Measurements from ENCODE around the gene CHD9NB.
A peak's percentile ranks its signal among the peaks of the same experiment; 100 is the strongest.
"Not testable (repeated sequence)": the region's sequence is repeated elsewhere in the genome, so short reads cannot be mapped to it uniquely, and the experiment has no call there.

Gene CHD9NB

DNA sequence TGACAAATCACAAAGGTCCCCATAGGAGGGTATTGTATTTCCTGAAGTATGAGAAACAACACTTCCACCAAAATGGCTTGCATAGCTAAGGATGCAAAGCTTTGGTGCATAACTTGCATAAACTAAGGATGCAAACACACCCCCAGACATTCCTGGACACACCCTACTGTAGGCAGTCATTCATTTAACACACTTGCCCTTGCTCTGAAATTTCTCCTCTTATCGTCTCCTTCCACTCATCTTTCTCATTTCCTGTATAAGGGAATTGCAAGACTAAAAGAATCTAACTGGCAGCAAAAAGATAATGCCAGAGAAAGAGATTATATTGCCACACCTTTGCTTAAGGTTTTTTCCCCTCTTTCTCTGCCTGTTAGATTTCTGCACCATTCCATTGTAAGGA, 30.4 kb upstream of the CHD9NB start:
- no peak for DNase-seq

DNA sequence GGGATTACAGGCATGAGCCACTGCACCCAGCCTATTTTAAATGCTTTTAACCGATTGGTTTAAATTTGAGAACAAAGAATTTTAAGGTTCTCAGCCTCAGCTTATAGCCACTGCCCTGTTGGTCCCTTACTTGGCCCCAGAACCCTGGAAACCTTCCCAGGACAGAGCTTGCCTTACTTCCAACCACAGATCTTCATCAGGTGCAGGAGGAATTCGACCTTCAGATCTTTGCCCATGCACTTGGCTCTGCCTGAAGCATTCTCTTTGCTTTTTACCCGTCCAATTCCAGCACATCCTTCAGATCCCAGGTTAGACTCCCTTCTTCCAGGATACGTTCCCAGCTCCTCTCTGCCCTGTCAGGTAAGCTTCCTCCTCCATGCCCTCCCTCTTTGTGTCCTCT, 29.8 kb upstream of the CHD9NB start:
- DNase-seq, result no peak

DNA sequence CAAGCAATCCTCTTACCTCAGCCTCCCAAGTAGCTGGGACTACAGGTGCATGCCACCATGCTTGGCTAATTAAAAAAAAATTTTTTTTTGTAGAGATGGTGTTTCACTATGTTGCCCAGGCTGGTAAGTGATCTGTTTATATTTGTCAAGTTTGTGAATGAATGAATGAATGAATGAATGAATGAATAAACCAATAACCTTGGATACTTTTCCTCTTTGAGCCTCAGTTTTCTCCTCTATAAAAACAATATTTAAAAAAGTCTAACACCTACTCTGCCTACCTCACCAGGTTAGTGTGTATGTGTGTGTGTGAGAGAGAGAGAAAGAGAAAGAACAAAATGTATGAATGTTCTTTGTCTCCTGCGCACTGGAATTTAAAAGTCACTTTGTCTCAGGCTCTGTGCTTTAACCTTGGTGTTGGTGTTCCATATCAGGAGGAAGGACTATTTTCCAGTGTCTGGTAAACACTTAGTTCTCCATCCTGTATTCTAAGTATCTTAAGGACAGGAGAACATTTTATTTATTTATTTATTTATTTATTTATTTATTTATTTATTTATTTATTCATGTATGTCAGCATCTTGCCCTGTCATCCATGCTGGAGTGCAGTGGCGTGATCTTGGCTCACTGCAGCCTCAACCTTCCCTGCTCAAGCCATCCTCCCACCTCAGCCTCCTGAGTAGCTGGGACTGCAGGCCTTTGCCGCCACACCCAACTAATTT, 29.1 kb upstream of the CHD9NB start:
- DNase-seq, result no peak

DNA sequence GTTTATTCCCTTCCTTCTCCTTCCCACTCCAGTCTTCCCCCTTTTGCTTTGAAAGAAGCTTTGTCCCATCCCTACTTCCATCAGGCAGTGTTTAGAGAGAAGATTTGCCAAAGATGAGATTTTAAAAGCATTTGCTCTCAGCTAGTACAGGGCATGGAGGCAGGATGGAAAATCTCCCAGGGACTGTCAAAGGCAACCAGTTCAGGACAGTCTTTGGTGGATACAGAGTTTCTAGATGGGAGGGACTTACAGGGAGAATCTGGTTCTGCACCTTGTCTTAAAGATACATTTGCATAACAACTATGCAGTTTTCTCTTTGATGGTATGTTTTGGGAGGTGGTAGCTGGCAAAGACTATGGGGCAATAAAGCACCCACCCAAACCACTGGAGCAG, 28.3 kb upstream of the CHD9NB start:
- DNase-seq, result no peak

DNA sequence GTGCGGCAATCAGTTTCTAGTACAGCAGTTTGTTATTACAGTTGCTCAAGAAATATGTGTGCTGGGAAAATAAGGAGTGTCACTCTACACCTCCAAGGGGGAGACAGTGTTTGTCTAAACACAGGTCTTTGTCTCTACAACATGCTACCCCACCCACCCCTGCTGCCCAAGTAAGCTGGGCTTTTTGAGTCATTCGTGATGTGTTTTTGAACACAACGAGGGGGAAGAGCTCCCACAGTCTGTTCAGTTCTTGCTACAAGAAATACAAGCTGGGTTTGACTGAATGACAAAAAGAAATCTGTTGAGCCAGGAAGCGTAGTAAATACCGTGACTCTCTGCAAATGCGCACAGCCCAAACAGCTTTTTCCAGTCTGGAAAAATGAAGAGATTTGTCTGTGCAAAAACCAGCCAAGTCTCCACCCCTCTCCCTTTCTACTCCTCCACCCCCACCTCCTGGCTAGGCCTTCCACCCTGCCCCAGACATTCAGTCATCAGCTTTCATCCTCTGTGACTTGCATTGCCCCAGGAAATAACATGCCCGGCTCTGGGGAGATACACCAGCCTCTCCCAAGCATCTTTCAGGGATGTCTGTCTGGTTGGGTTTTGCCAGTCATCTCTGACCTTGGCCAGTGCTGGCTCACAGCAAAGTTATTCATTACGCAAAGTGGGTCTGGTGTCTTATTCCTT, 27.8 kb upstream of the CHD9NB start:
- peak; percentile 79 for DNase-seq

DNA sequence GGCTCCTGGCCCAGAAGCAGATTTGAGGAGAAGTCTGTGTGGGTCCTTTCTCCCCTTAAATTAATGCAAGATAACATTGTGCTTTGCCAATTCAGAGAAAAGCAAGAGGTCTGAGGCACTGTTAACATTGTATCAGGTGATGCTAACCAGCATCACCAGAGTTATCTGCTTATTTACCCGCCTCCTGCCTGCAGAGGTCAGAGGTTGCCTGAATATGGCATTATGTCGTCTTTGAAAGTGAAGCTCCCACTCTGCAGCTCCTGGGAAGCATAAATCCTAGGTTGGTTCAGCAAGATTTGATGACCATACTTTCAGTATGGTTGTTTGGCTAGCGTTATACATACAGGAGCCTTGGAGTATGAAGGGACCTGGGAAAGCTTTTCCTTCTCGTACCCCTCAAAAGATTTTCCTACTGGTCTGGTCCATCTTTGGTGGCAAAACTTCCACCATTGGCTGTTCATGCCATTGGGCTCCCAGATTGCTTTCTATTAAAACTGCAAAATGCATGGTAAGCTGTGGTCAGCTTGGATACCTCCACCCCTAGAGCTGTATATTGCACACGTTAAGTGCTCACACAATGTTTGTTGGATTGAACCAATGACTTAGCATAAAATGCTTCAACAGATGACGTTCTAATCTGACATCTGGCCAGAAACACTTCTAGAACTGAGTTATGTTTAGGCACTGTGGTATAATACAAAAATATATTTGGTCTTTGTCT, 26.2 kb upstream of the CHD9NB start:
- DNase-seq, result no peak

DNA sequence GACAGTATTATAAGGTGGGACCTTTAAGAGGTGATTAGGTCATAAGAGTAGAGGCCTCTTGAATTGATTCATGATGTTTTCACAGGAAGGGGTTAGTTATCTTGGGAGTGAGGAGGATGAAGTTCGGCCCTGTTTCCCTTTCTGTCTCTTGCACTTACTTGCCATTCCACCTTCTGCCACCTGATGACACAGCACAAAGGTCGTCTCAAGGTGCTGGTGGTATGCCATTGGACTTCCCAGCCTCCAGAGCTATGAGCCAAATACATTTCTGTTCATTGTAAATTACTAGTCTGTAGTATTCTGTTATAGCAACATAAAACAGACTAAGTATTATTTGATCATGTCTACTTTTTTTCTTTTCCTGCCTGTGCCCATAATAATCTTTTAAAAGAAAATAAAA, 25.6 kb upstream of the CHD9NB start:
- DNase-seq, result no peak

DNA sequence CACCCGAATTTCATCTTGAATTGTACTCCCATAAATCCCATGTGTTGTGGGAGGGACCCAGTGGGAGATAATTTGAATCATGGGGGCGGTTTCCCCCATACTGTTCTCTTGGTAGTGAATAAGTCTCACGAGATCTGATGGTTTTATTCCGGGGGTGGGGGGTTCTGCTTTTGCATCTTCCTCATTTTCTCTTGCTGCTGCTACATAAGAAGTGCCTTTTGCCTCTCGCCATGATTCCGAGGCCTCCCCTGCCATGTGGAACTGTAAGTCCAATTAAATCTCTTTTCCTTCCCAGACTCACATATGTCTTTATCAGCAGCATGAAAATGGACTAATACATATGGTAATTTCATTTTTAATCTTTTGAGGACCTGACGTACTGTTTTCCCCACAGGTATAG, 22.8 kb upstream of the CHD9NB start:
- not testable (repeated sequence) for DNase-seq

DNA sequence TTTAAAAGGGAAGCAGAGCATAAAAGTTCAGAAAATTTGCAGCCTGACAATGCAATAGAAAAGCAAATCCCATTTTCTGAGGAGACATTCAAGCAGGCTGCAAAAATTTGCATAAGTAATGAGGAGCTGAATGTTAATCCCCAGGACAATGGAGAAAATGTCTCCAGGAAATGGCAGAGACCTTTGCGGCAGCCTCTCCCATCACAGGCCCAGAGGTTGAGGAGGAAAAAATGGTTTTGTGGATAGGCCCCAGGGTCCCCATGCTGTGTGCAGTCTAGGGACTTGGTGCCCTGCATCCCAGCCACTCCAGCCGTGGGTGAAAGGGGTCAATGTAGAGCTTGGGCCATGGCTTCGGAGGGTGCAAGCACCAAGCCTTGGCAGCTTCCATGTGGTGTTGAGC, 21.6 kb upstream of the CHD9NB start:
- not testable (repeated sequence) for DNase-seq

DNA sequence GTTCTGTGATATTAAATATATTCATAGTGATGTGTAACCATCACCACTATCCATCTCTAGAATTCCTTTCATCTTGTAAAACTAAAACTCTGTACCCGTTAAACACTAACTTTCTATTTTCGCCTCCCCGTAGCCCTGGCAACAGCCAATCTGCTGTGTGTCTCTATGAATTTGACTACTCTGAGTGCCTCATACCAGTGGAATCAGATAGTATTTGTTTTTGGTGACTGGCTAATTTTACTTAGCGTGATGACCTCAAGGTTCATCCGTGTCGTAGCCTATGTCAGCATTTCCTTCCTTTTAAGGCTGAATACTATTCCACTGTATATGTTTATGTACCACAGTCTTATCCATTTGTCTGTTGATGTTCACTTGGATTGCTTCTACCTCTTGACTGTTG, 20.3 kb upstream of the CHD9NB start:
- no peak for DNase-seq

DNA sequence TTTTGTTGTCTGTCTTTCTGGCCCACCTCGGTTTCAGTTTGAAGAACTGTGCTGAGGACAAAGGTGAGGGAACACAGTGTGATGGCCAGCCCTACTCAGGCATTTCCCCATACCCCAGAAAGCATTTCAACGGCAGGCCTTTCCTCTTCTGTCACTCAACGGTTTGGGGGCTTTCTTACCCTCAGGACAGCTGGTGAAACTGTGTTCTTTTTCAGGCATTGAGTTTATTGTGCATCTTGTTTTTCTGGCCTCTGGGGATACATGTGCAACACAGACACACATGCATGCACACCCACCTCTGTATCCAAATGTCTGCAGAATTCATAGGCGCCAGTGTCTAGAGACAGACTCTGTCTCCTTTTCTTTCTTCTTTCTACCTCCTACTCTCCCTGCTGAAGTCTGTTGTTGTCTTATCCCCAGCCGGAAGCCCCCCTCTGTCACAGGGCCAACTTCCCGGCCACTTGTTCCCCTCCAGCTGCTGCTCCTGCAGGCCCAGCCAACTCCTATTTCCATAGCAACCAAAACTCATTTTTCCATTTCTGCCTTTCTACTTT, 19.1 kb upstream of the CHD9NB start:
- DNase-seq, result no peak

DNA sequence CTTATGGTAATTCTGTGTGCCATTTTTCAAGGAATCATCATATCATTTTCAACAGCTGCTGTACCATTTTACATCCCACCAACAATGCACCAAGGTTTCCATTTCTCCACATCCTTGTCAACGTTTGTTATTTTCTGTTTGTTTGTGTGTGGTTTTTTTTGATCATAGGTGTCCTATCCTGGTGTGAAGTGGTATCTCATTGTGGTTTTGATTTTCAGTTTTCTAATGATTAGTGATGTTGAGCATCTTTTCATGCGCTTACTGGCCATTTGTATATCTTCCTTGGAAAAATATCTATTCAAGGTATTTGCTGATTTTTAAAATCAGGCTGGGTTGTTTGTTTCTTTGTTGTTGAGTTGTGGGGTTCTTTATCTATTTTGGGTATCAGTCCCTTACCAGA, 17.1 kb upstream of the CHD9NB start:
- no peak for DNase-seq

DNA sequence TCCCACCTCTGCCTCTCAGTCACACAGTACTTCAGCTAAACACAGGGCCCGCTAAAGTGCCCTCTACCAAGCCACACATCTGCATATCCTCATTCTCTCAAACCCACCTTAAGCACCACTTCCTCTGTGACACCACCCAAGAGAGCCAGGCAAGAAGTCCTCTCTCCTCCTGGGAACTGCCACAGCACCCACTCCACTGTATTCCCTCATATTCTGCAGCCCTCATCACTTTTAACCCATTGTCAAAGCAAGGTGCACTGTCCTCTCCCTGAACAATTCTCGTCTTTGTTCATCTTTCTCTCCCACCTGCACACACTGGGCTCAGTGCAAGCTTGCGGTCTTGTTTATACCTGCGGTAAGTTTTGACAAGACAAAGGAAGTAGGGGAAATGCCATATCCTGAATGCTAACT, 15.7 kb upstream of the CHD9NB start:
- DNase-seq, result no peak

DNA sequence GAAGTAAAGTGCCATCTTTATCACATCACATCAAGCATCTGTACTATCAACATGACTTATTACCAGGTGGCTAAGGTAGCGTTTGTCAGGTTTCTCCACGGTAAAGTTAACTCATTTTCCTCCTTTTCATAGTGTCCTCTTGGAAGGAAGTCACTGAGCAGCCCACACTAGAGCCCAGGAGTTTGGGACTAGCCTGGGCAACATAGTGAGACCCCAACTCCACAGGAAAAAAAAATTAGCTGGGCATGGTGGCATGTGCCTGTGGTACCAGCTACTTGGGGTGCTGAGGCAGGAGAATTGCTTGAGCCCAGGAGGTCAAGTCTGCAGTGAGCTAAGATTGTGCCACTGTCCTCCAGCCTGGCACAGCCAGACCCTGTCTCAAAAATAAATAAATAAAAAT, 15.0 kb upstream of the CHD9NB start:
- DNase-seq, result no peak

DNA sequence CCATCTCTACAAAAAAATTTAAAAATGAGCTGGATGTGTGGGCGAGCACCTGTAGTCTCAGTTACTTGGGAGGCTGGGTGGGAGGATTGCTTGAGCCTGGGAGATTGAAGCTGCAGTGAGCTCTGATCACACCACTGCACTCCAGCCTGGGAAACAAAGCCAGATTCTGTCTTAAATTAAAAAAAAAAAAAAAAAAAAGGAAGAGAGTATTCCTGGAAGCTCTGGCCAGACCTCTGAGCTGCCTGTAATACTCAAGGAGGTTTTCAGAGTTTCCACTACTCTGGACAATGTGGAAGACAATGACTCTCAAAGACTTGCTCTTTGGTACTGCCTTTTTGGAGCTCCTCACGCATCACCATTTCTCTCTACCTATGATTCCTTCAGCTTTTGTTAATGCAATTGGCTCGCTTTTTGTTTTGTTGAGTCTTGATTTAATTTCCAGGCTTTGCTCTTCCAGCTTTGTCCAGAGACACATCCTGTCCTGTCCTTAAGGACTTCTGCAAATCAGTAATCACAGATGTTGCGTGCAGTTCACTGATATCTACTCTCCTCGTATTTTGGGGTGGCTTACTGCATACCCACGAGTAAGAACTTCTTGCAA, 12.9 kb upstream of the CHD9NB start:
- no peak for DNase-seq

DNA sequence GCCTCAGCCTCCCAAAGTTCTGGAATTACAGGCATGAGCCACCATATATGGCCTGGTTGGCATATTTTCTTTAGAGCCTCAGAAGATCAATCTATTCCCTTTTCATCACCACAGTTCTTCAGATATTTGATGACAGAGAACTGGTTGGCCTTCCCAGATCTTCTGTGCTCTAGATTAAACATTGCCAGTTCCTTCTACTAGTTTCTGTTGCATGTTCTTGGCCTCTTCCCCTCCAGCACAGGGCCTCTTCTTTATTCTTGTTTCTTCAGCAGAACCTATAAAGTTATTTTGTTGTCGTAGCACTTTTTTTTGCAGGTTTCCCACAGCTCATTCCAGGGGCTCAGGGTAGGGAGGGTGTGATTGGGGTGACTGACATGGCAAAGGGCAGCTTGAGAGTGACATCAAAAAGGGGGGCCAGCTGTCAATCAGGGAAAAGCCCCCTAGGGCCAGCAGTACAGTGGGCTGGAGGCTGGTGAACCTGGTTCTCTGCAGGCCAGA, 11.4 kb upstream of the CHD9NB start:
- DNase-seq, result no peak

DNA sequence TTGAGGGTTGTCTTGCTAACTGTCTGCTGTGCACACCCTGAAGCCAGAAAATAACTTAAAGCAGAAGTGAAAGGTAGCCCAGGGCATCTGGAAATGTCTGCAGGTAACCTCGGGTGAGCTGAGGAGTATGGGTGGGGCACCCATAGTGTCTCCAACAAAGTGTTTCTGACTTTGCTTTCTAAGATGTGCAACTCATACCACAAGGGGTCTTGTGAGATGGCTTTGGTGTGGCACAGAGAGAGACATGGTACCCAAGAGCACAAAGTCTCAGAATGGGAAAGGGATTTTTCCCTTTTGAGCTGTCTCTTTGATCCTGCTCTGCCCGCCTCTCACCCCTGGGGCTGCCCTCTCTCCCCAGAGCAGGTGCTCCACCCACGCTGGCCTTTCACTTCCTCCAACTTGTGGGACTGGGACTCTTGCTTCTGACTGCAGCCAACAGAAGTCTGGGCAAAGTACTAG, 9.0 kb upstream of the CHD9NB start:
- no peak for DNase-seq

DNA sequence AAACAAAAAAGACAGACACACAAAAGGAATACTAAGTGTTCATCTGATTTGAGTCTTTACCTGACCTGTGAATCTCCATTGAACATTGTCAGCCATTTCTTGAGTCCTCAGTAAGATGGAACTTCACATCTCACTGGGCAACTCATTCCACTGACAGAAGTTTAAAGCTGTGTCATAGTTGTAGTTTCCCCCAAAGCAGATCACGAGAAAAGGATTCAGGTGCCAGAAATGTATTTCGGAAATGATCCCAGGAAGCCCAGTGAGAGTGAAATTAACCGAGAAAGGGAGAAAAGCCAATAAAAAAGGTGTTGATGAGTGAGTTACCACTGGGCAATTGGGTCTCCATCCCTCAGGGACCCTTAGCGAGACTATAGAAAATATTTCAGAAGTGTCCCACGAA, 8.6 kb upstream of the CHD9NB start:
- DNase-seq, result no peak

DNA sequence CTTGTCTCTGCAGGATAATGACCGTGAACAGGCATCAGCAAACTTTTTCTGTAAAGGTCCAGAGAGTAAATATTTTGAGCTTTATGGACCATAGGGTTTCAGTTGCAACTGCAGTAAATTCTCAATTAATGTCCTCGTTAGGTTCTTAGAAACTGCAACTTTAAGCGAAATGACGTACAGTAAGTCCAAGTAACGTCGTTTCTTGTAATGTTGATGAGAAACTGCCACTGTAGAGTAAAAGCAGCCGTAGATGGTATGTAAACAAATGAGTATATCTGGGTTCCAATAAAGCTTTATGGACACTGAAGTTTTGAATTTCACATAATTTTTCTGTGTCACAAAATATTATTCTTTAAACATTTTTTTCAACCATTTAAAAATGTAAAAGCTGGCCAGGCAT, 7.0 kb upstream of the CHD9NB start:
- no peak for DNase-seq

DNA sequence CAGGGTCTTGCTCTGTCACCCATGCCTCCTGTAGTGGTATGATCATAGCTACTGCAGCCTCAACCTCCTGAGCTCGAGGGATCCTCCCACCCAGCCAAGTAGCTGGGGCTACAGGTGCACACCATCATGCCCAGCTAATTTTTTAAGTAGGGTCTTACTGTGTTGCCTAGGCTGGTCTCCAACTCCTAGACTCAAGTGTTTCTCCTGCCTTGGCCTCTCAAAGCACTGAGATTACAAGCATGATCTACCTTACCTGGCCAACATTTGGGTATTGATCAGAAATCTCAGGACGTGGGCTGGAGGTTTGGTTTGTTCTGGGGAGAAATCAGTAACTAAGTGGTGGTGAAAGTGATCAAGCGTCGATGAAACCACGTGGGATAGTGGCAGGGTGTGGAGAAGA, 6.2 kb upstream of the CHD9NB start:
- DNase-seq, result no peak

DNA sequence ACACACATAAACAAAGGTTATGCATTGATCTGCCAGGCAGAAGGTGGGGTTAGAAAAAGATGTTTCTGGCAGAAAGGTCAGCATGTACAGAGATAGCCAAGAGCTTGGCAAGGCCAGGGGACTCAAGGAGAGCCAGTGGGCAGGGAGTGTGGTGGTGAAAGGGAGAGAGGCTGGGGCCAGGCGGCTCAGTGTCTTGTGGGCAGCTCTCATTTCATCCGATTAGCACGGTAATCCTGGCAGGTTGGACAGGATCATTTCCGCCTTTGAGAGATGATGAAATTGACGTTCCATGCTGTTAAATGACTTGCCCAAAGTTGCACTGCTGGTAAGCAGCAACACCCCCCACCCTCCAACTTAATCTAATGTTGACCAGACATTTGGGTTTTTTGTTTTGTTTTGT, 5.7 kb upstream of the CHD9NB start:
- DNase-seq, result no peak

DNA sequence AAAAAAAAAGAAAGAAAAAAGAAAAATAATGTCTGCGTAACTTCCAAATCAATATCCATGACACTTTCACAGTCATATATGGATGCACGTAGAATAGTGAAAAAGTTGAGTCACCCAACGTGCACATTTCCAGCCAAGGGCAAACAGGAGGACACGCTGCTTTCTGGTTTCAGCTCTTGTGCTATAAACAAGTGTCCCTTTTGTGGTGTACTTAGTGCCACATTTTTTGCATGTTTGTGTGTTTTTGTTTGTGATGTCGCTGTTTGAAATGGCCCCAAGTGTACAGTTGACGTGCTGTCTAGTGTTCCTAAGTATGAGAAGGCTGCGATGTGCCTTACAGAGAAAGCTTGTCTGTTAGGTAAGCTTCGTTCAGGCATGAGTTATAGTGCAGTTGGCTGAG, 5.0 kb upstream of the CHD9NB start:
- no peak for DNase-seq

DNA sequence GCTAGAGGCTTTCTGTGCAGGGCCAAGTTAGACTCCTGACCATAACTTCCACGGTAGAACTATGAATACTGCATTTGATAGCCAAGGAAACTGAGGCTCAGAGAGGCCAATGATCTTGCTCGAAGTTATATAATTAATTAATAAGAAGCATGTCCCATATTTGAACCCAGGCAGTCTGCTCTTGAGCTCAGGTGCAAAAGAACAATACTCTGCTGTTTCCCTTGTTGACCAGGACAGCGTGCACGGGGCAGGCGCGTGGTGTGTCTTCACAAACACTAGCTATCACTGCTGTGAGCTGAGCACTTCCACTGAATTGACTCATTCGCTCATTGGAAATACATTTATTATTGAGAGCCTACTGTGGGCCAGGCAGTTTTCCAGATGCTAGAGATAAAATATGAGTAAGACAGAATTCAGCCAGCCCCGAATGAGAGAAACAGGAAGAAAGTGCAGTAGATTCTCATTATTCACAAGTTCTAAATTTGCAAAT, 3.7 kb upstream of the CHD9NB start:
- DNase-seq, result peak; percentile 46
